Measurements from ENCODE around the gene TRIM10.
"Not testable (repeated sequence)": the region's sequence is repeated elsewhere in the genome, so short reads cannot be mapped to it uniquely, and the experiment has no call there.

TRIM10 gene

DNA sequence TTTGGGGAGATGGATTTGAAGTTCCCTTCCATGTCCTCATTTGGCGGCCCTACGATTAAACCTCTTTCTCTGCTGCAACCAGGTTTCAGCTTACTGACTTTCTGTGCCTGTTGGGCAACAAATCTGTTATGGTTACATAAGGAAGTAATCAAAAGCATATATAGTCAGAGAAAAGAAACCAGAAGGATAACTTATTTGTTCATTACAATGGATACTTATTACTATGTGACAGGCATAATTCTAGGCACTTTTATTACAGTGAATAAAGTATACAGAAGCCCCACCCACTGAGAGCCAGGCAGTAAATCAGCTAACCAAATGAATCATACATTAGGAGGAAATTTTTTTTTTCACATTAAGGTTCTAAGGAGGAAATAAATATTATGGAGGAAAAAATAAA lies 38.5 kb downstream of the TRIM10 start:
- no peak overlapping the region for H3K27ac ChIP-seq
- H3K36me3 ChIP-seq (ENCODE audit: control insufficient read depth, insufficient read depth, low read length), result no peaks in the 10 kb centered on the region
- H2AFZ ChIP-seq, result no peak overlapping the region
- no peaks in the 10 kb centered on the region for H3K4me1 ChIP-seq
- H3K4me3 ChIP-seq (ENCODE audit: low read depth, low read length), result no peak overlapping the region
- no peaks in the 10 kb centered on the region for H3K27me3 ChIP-seq (ENCODE audit: control insufficient read depth, insufficient read depth, low read length)
- no peaks in the 10 kb centered on the region for H3K79me2 ChIP-seq
- H3K4me2 ChIP-seq (ENCODE audit: low read length), result no peak overlapping the region
- TF ChIP-seq, protein P1, sequence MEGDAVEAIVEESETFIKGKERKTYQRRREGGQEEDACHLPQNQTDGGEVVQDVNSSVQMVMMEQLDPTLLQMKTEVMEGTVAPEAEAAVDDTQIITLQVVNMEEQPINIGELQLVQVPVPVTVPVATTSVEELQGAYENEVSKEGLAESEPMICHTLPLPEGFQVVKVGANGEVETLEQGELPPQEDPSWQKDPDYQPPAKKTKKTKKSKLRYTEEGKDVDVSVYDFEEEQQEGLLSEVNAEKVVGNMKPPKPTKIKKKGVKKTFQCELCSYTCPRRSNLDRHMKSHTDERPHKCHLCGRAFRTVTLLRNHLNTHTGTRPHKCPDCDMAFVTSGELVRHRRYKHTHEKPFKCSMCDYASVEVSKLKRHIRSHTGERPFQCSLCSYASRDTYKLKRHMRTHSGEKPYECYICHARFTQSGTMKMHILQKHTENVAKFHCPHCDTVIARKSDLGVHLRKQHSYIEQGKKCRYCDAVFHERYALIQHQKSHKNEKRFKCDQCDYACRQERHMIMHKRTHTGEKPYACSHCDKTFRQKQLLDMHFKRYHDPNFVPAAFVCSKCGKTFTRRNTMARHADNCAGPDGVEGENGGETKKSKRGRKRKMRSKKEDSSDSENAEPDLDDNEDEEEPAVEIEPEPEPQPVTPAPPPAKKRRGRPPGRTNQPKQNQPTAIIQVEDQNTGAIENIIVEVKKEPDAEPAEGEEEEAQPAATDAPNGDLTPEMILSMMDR (IDR thresholded peaks at IDR 0.05), result no peak
- H3K9ac ChIP-seq, result no peak overlapping the region
- H3K9me3 ChIP-seq (ENCODE audit: control insufficient read depth, low read length), result no peaks in the 10 kb centered on the region

DNA sequence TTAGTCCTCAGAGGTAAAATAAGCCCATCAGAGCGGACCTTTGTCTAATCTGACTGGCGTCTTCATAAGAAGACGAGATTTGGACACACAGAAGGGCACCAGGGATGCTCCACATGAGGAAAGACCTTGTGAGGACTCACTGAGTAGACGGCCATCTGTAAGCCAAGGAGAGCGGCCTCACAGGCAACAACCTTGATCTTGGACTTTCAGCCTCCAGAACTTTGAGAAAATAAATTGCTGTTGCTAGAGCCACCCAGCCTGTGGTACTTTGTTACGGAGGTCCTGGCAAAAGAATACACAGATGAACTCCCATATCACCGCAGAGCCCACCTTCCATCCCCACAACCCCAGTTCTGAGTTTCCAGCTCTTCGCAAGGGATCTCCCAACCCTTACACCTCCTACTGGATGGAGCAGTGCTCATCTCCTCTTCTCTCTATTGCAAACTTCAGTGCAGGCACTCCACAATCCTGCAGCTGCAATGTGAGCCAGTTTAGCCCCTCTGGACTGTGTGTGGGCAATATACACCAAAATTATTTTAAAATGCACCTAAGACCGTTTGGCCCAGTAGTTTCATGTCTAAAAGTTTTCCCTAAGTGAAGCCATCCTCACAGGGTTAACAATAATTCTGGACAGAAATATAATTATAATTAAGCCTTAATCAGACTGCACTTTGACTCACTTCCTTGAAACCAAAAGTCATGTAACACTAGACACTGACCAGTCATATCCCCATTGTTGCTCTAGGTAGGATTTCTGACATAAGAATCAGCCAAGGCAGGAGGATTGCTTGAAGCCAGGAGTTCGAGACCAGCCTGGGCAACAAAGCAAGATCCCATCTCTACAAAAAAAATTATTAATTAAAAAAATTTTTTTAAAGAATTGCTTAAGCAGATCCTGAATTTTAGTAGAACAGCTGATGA lies 39.3 kb downstream of the TRIM10 start:
- Histone ChIP-seq H3K79me2 (no peaks in the 10 kb centered on the region), H3K4me3 (ENCODE audit: low read depth, low read length) (no peak overlapping the region), H3K4me1 (no peaks in the 10 kb centered on the region), H3K9ac (no peak overlapping the region), H3K27me3 (ENCODE audit: control insufficient read depth, insufficient read depth, low read length) (no peaks in the 10 kb centered on the region), H3K9me3 (ENCODE audit: control insufficient read depth, low read length) (no peaks in the 10 kb centered on the region), H3K27ac (no peak overlapping the region), H3K36me3 (ENCODE audit: control insufficient read depth, insufficient read depth, low read length) (no peaks in the 10 kb centered on the region), H3K4me2 (ENCODE audit: low read length) (no peak overlapping the region), H2AFZ (no peak overlapping the region)
- TF ChIP-seq, protein P1 (IDR thresholded peaks at IDR 0.05), result no peak

DNA sequence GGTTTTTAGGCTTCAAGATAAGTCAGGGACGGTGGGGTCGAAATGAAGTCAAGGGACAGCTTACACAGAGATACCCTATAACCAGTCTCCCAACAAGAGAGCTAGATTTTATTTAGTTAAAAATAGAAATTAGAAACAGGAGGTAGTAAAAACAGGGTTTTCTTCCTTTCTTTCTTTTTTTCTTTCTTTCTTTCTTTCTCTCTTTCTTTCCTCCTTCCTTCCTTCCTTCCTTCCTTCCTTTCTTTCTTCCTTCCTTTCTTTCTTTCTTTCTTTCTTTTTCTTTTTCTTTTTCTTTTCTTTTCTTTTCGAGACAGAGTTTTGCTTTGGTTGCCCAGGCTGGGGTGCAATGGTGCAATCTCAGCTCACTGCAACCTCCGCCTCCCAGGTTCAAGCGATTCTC lies 42.3 kb downstream of the TRIM10 start:
- H3K27ac ChIP-seq; H3K4me3 ChIP-seq (ENCODE audit: low read depth, low read length); H3K36me3 ChIP-seq (ENCODE audit: control insufficient read depth, insufficient read depth, low read length); H3K4me1 ChIP-seq; H3K27me3 ChIP-seq (ENCODE audit: control insufficient read depth, insufficient read depth, low read length); H3K4me2 ChIP-seq (ENCODE audit: low read length); H3K9me3 ChIP-seq (ENCODE audit: control insufficient read depth, low read length); H3K79me2 ChIP-seq; H3K9ac ChIP-seq; H2AFZ ChIP-seq: not testable (repeated sequence)

DNA sequence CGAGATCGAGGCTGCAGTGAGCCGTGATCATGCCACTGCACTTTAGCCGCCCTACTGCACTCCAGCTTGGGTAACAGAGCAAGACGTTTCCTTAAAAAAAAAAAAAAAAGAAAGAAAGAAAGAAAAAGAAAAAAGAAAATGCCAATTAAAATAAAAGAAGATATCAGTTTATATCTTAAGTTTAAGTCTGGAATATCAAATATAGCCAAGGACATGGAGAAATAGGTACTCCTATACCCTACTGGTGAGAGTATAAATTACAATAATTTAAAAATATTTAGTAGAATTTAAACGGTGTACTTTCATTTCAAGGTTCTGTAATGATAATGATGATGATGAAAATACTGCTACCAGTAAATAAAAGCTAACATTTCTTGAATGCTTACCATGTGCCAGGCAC lies 44.3 kb downstream of the TRIM10 start:
- Histone ChIP-seq H3K79me2 (no peaks in the 10 kb centered on the region), H3K9me3 (ENCODE audit: control insufficient read depth, low read length) (no peaks in the 10 kb centered on the region), H3K27ac (no peak overlapping the region), H3K27me3 (ENCODE audit: control insufficient read depth, insufficient read depth, low read length) (no peaks in the 10 kb centered on the region), H3K4me3 (ENCODE audit: low read depth, low read length) (no peak overlapping the region), H3K4me2 (ENCODE audit: low read length) (no peak overlapping the region), H3K36me3 (ENCODE audit: control insufficient read depth, insufficient read depth, low read length) (no peaks in the 10 kb centered on the region), H3K4me1 (no peaks in the 10 kb centered on the region), H2AFZ (no peak overlapping the region), H3K9ac (no peak overlapping the region)
- TF ChIP-seq, protein P1 (IDR thresholded peaks at IDR 0.05), result no peak

DNA sequence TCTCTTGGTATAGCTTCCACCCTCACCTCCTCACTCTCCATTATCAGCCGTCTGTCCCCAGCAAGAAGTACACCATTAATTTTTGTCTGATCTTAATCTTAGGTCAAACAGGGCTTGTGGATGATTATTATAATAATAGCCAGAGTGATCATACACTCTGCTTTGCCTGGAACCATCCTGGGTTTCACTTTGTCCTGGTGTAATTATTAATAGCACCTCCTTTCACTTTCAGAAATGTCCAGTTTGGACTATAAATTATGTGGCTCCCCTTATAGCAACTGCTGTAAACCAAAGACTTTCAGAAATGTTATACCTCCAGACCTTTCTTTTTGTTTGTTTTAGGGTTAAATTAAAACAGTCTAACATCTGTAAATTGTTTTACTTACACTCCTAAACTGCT lies 47.2 kb downstream of the TRIM10 start:
- H2AFZ ChIP-seq, result no peak overlapping the region
- H3K4me1 ChIP-seq, result no peaks in the 10 kb centered on the region
- TF ChIP-seq, protein P1 (IDR thresholded peaks at IDR 0.05), result no peak
- no peaks in the 10 kb centered on the region for H3K27me3 ChIP-seq (ENCODE audit: control insufficient read depth, insufficient read depth, low read length)
- H3K4me2 ChIP-seq (ENCODE audit: low read length), result no peak overlapping the region
- no peak overlapping the region for H3K9ac ChIP-seq
- H3K9me3 ChIP-seq (ENCODE audit: control insufficient read depth, low read length), result no peaks in the 10 kb centered on the region
- H3K79me2 ChIP-seq, result no peaks in the 10 kb centered on the region
- no peak overlapping the region for H3K27ac ChIP-seq
- H3K36me3 ChIP-seq (ENCODE audit: control insufficient read depth, insufficient read depth, low read length), result no peaks in the 10 kb centered on the region
- no peak overlapping the region for H3K4me3 ChIP-seq (ENCODE audit: low read depth, low read length)

Measured in parathyroid adenoma (tissue), 2 donors.